Measurements from ENCODE around the gene OR2V1.
"Not testable (repeated sequence)": the region's sequence is repeated elsewhere in the genome, so short reads cannot be mapped to it uniquely, and the experiment has no call there.

The OR2V1 gene

DNA sequence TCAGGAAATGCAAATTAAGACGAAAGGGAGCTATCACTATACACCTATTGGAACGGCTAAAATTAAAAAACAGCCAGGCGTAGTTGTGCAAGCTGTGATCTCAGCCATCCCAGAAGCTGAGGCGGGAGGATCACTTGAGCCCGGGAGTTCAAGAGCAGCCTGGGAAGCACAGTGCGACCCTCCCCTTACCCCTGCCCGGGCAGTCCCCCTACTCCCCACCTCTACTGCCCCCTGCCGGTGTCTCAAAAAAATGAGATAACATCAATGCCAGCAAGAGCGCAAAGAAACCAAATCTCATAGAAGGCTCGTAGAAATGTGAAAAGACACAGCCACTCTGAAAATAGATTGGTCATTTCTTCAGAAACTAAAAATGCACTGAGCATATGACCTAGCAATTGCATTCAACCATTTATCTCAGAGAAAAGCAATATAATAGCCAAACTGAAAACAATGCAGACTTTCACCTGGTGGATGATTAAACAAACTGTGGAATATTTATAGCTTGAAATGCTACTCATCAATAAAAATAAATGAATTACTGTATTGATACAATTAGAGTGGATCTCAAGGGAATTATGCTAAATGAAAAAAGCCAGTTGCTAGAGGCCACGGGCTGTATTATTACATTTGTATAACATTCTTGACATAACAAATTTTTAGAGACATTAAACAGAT is 37.0 kb upstream of the OR2V1 start:
- Histone ChIP-seq H3K27me3 (ENCODE audit: control insufficient read depth in 1 of 2, insufficient read depth in 2 of 2, low read length in 2 of 2) (peaks cover 71 to 75% of the 10 kb centered on the region in 2 donors), H3K4me3 (ENCODE audit: low read depth in 1 of 2, low read length in 2 of 2) (no peak overlapping the region), H3K27ac (ENCODE audit: low read depth, low read length) (no peak overlapping the region), H3K4me1 (ENCODE audit: insufficient read depth, low read length) (no peaks in the 10 kb centered on the region), H3K36me3 (ENCODE audit: insufficient read depth, low read length) (no peaks in the 10 kb centered on the region), H3K9me3 (ENCODE audit: low read length) (no peaks in the 10 kb centered on the region), H3K9ac (ENCODE audit: low read length) (no peak overlapping the region)

DNA sequence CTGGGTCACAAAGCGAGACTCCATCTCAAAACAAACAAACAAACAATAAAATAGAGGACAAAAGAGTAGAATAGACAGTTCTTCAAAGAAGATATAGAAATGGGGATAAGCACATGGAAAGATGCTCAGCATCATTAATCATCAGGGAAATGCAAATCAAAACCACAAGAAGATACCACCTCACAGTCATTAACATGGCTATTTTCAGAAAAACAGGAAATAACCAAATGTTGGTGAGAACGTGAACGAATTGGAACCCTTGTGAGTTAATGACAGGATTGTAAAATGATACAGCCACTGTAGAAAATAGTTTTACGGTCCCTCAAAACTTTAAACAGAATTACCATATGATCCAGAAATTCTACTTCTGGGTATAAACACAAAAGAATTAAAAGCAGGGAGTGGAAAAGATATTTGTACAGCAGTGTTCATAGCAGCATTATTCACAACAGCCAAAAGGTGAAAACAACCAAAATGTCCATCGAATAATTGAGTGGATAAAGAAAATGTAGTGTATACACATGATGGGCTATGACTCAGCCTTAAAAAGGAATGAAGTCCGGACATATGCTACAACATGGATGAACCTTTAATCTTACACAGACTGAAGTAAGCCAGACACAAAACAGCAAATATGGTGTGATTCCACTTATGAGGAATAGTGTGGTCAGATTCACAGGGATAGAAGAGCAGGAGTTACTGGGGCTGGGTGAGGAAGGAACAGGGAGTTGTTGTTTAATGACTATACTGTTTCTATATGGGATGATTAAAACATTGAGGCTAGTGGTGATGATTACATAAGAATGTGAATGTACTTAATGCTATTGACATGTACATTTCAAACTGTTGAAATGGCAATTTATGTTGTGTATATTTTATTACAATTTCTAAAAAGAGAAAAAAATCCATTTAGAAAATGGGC is 36.1 kb upstream of the OR2V1 start:
- Histone ChIP-seq H3K9ac (ENCODE audit: low read length) (no peak overlapping the region), H3K9me3 (ENCODE audit: low read length) (no peaks in the 10 kb centered on the region), H3K27me3 (ENCODE audit: control insufficient read depth in 1 of 2, insufficient read depth in 2 of 2, low read length in 2 of 2) (peaks cover 63 to 66% of the 10 kb centered on the region in 2 donors), H3K4me3 (ENCODE audit: low read depth in 1 of 2, low read length in 2 of 2) (no peak overlapping the region), H3K27ac (ENCODE audit: low read depth, low read length) (no peak overlapping the region), H3K4me1 (ENCODE audit: insufficient read depth, low read length) (no peaks in the 10 kb centered on the region), H3K36me3 (ENCODE audit: insufficient read depth, low read length) (no peaks in the 10 kb centered on the region)

DNA sequence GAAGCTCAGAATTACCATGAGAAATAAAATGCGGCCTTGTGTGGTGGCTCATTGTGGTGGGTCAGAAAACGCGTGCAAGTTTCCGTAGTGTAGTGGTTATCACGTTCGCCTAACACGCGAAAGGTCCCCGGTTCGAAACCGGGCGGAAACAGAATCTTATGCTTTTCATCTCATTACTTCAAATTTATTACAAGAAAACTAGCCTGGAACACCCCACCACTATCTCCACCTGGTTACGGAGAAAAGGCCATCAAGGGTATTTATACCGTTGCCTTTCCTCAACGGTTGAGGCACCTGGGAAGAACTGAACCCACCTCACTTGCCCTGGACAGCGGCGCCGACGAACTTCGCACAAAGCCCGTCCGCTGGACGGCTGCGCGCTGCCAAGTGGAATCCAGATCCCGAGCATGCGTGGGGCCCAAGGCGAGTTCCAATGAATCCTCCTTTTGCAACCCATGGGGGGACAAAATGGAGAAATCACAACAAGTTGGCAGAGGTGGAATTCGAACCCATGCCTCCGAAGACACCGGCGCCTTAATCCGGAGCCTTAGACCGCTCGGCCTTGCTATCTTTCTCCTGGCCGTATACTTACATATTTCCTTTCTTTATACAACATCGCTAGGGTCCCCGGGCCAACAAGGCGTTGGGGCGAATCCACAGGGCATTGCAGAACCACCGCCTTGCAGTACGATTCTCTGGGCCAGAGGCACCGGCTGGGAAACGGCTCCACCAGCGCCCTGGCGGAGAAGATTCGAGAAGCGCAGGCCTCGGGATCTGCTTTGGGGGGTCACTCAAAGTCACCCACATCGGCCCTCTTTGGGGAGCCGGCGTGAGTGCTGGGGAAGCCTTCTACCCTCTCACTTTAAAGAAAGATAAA is 33.3 kb upstream of the OR2V1 start:
- Histone ChIP-seq H3K9ac (ENCODE audit: low read length) (no peak overlapping the region), H3K4me3 (ENCODE audit: low read depth in 1 of 2, low read length in 2 of 2) (no peak overlapping the region), H3K27me3 (ENCODE audit: control insufficient read depth in 1 of 2, insufficient read depth in 2 of 2, low read length in 2 of 2) (peaks cover 39 to 40% of the 10 kb centered on the region in 2 donors)

DNA sequence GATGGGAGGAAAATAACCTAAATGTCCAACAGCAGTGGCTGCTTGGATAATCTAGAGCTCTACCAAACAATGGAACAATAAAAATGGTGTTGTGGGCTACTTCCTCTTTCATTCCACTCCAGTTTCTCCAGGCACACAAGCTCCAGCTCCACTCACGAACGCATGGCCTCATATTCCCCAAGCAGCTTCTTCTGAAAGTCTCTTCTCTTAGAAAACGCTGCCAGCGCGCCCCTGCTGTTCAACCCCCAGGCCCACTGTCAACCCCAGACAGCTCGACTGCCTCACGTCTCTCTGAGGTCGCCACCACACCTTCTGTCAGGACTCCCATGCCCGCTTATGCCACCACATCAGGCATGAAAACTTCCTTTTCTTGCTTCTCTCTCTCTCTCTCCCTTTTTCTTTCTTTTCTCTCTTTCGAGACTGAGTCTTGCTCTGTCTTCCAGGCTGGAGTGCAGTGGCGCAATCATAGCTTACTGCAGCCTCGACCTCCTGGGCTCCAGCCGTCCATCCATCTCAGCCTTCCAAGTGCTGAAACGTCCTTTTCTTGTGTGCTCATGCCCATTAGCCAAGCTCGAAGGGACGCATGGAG is 32.6 kb upstream of the OR2V1 start:
- Histone ChIP-seq H3K4me1 (ENCODE audit: insufficient read depth, low read length) (peaks cover 5% of the 10 kb centered on the region), H3K27ac (ENCODE audit: low read depth, low read length) (no peak overlapping the region), H3K36me3 (ENCODE audit: insufficient read depth, low read length) (no peaks in the 10 kb centered on the region), H3K27me3 (ENCODE audit: control insufficient read depth in 1 of 2, insufficient read depth in 2 of 2, low read length in 2 of 2) (peaks cover 31 to 32% of the 10 kb centered on the region in 2 donors), H3K9me3 (ENCODE audit: low read length) (no peaks in the 10 kb centered on the region), H3K4me3 (ENCODE audit: low read depth in 1 of 2, low read length in 2 of 2) (no peak overlapping the region), H3K9ac (ENCODE audit: low read length) (no peak overlapping the region)

More for the DNA sequence above, 33.3 kb upstream of the OR2V1 start:
- H3K9me3 ChIP-seq (ENCODE audit: low read length): no peaks in the 10 kb centered on the region
- peaks cover 5% of the 10 kb centered on the region for H3K4me1 ChIP-seq (ENCODE audit: insufficient read depth, low read length)
- H3K27ac ChIP-seq (ENCODE audit: low read depth, low read length): no peak overlapping the region
- H3K36me3 ChIP-seq (ENCODE audit: insufficient read depth, low read length): no peaks in the 10 kb centered on the region

DNA sequence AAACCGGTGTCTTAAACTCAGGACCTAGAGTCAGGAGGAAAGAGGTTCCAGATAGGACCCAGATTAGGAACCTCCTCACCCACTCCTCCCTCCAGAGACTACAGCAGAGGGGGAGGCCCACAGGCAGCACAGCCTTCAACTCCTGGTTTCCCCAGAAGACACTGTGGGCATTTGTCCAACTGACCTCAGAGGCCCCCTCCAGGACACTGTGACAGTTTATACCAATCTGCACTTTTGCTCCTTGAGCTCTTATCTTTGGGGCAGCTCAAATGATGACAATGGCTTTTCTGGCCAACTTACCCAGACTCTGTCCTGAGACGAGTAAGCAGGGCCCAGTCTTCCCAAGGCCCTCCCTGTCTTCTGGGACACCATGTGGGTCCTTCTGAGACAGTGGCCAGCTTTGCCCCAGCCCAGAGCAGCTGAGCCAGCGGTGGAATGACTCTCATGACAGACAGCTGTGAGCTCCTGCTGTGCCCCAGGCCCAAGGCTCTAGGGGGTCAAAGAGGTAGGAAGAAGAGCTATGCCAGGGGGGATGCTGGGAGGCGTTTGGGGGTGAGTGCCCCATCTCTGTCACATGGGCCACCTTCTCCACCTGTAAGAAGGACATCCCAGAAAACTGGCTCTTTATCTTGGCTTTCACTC is 30.7 kb upstream of the OR2V1 start:
- H3K27me3 ChIP-seq (ENCODE audit: control insufficient read depth in 1 of 2, insufficient read depth in 2 of 2, low read length in 2 of 2): peaks cover 13 to 16% of the 10 kb centered on the region in 2 donors

DNA sequence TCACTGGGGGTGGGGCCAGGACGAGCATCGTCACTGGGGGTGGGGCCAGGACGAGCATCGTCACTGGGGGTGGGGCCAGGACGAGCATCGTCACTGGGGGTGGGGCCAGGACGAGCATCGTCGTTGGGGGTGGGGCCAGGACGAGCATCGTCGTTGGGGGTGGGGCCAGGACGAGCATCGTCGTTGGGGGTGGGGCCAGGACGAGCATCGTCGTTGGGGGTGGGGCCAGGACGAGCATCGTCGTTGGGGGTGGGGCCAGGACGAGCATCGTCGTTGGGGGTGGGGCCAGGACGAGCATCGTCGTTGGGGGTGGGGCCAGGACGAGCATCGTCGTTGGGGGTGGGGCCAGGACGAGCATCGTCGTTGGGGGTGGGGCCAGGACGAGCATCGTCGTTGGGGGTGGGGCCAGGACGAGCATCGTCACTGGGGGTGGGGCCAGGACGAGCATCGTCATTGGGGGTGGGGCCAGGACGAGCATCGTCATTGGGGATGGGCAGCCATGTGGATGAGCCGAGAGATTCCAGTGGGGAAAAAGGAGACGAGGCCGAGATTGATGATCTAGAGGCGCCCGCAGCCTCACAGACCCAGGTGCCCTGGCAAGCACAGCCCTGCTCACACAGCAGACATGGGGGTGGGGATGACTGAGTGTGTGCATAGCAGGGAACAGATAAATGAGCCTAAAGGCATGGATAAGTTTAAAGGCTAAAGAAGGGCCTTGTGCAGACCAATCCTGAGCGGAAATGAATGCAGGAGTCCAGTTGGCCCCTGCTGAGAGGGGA is 30.0 kb upstream of the OR2V1 start:
- not testable (repeated sequence) for H3K27ac ChIP-seq (ENCODE audit: low read depth, low read length); H3K4me3 ChIP-seq (ENCODE audit: low read depth in 1 of 2, low read length in 2 of 2); H3K36me3 ChIP-seq (ENCODE audit: insufficient read depth, low read length); H3K4me1 ChIP-seq (ENCODE audit: insufficient read depth, low read length); H3K9me3 ChIP-seq (ENCODE audit: low read length); H3K9ac ChIP-seq (ENCODE audit: low read length)
- H3K27me3 ChIP-seq (ENCODE audit: control insufficient read depth in 1 of 2, insufficient read depth in 2 of 2, low read length in 2 of 2): peaks cover 10 to 16% of the 10 kb centered on the region in 2 donors

More for the DNA sequence above, 30.7 kb upstream of the OR2V1 start:
- Histone ChIP-seq H3K4me3 (ENCODE audit: low read depth in 1 of 2, low read length in 2 of 2) (no peak overlapping the region), H3K9me3 (ENCODE audit: low read length) (no peaks in the 10 kb centered on the region), H3K27ac (ENCODE audit: low read depth, low read length) (no peak overlapping the region), H3K36me3 (ENCODE audit: insufficient read depth, low read length) (no peaks in the 10 kb centered on the region), H3K4me1 (ENCODE audit: insufficient read depth, low read length) (peaks cover 5% of the 10 kb centered on the region), H3K9ac (ENCODE audit: low read length) (no peak overlapping the region)

DNA sequence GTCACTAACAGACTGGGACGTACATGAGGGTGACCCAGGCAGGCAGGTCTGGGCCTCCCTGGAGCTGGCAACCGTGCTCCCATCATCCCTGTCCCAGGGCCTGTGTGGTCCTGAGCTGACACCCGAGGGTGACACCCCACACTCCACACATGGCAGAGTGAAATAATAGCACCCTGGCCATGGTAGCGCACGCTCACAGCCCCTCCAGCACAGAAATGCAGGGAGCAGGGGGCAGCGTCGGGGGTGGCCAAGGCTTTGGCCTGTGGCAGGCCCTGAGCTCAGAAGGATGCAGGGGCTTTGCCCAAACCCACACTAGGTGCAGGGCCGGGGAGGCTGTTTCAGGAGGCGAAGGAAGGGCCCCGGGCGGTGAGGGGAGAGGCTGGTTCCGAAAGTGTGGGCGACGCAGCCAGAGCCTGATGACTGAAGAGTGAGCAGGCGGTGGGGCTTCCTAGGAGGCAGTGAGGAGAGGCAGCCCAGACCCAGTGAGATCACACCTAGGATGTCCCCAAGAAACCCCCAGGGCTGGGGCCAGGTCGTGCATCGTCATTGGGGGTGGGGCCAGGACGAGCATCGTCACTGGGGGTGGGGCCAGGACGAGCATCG is 29.3 kb upstream of the OR2V1 start:
- H3K9ac ChIP-seq (ENCODE audit: low read length): no peak overlapping the region
- H3K4me3 ChIP-seq (ENCODE audit: low read depth in 1 of 2, low read length in 2 of 2): peak overlapping the region in 1 of 2 donors; percentile 35
- H3K27me3 ChIP-seq (ENCODE audit: control insufficient read depth in 1 of 2, insufficient read depth in 2 of 2, low read length in 2 of 2): peaks cover 8 to 15% of the 10 kb centered on the region in 2 donors
- no peaks in the 10 kb centered on the region for H3K9me3 ChIP-seq (ENCODE audit: low read length)
- no peaks in the 10 kb centered on the region for H3K36me3 ChIP-seq (ENCODE audit: insufficient read depth, low read length)
- H3K27ac ChIP-seq (ENCODE audit: low read depth, low read length): no peak overlapping the region
- peaks cover 5% of the 10 kb centered on the region for H3K4me1 ChIP-seq (ENCODE audit: insufficient read depth, low read length)

DNA sequence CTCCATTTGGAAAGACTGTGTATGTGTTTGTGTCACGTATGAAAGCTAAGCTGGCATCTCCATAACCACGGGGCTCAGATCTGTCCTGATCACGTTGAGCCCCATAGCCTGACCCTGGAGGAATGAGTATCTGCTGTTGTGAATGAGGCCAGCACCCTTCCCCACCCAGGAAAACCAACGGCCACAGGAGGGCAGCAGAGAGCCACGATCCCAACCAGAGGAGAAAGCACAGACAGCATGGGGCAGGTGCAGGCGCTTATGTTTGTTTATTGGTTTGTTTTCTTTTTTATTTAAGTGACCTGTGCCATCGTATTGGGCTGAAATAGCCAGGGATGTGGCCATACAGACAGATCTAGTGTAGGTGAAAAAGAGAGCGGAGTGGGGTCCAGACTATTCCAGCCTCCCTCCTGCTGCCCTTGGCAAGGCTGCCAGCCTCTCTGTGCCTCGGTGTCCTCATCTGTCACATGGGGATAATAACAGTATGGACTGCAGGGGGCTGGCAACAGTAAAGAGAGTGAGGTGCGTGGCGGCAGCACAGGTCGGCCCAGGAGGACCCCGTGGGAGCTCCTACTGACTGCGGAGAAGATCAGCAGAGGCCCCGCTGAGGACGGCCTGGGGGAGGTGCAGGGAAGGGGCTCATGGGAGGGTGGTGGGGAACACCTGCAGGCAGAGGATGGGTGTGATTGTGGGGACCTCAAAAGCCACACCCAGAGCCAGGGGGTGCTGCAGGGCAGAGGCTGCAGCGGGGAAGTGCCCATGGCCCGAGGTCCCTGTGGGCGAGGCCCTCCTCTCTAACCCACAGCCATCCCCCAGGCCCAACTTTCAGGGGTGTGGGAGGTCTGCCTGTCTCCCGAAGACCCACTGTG is 28.6 kb upstream of the OR2V1 start:
- no peaks in the 10 kb centered on the region for H3K9me3 ChIP-seq (ENCODE audit: low read length)
- no peak overlapping the region for H3K4me3 ChIP-seq (ENCODE audit: low read depth in 1 of 2, low read length in 2 of 2)
- H3K27me3 ChIP-seq (ENCODE audit: control insufficient read depth in 1 of 2, insufficient read depth in 2 of 2, low read length in 2 of 2): peaks cover 1 to 8% of the 10 kb centered on the region in 2 donors
- no peak overlapping the region for H3K27ac ChIP-seq (ENCODE audit: low read depth, low read length)
- H3K4me1 ChIP-seq (ENCODE audit: insufficient read depth, low read length): peaks cover 5% of the 10 kb centered on the region
- no peaks in the 10 kb centered on the region for H3K36me3 ChIP-seq (ENCODE audit: insufficient read depth, low read length)
- H3K9ac ChIP-seq (ENCODE audit: low read length): no peak overlapping the region

DNA sequence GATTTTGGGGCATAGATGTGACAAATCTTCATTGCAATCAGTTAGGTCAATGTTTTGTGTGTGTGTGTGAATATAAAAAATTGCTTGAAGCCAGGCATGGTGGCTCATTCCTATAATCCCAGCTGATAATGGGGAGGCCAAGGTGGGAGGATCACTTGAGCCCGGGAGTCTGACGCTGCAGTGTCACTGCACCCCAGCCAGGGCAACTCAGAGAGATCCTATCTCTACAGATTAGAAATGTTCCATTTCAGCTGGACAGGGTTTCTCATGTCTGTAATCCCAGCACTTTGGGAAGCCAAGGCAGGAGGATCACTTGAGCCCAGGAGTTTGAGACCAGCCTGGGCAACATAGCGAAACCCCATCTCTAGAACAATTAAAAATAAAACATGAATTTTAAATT is 27.9 kb upstream of the OR2V1 start:
- H3K9ac ChIP-seq (ENCODE audit: low read length): no peak overlapping the region
- peaks cover 5% of the 10 kb centered on the region for H3K4me1 ChIP-seq (ENCODE audit: insufficient read depth, low read length)
- peaks cover 0 to 4% of the 10 kb centered on the region in 2 donors for H3K27me3 ChIP-seq (ENCODE audit: control insufficient read depth in 1 of 2, insufficient read depth in 2 of 2, low read length in 2 of 2)
- H3K36me3 ChIP-seq (ENCODE audit: insufficient read depth, low read length): no peaks in the 10 kb centered on the region
- H3K9me3 ChIP-seq (ENCODE audit: low read length): no peaks in the 10 kb centered on the region
- H3K27ac ChIP-seq (ENCODE audit: low read depth, low read length): no peak overlapping the region
- no peak overlapping the region for H3K4me3 ChIP-seq (ENCODE audit: low read depth in 1 of 2, low read length in 2 of 2)

Measured in muscle layer of colon (tissue), 2 donors.